ENCODE data around the gene SMTNL1.

SMTNL1 gene

DNA sequence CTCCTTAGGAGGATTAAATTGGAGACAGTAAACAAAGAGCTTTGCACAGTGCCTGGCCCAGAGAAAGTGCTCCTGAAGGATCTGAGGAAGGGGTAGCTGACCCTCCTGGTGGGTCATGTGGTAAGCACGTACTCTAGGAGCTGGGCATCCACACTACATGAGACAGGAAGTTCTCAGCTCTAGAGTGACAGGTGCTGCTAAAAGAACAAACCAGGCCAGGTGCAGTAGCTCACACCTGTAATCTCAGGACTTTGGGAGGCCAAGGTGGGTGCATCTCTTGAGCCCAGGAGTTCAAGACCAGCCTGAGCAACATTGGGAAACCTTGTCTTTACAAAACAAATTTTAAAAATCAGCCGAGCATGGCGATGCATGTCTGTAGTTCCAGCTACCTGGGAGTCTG is 35.0 kb upstream of the SMTNL1 start:
- TF ChIP-seq, protein P1, sequence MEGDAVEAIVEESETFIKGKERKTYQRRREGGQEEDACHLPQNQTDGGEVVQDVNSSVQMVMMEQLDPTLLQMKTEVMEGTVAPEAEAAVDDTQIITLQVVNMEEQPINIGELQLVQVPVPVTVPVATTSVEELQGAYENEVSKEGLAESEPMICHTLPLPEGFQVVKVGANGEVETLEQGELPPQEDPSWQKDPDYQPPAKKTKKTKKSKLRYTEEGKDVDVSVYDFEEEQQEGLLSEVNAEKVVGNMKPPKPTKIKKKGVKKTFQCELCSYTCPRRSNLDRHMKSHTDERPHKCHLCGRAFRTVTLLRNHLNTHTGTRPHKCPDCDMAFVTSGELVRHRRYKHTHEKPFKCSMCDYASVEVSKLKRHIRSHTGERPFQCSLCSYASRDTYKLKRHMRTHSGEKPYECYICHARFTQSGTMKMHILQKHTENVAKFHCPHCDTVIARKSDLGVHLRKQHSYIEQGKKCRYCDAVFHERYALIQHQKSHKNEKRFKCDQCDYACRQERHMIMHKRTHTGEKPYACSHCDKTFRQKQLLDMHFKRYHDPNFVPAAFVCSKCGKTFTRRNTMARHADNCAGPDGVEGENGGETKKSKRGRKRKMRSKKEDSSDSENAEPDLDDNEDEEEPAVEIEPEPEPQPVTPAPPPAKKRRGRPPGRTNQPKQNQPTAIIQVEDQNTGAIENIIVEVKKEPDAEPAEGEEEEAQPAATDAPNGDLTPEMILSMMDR (IDR thresholded peaks at IDR 0.05), result no peak

DNA sequence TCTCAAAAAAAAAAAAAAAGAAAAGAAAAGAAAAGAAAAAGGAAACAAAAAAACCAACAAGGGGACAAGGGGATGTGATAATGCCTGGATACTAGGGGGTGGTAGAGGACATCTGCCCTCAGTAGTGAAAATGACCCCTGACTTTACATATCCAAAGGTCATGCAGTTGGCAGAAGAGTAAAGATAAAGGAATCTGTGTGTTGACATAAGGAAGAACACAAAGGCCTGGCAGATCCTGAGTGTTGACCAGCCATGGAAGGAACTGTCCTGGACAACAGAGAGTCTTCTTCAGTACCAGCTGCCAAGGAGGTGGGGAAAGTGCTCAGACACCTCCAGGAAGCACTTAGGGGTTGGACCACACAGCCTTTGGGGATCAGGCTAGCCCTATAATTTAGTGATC is 34.5 kb upstream of the SMTNL1 start:
- TF ChIP-seq, protein P1 (IDR thresholded peaks at IDR 0.05), result no peak

DNA sequence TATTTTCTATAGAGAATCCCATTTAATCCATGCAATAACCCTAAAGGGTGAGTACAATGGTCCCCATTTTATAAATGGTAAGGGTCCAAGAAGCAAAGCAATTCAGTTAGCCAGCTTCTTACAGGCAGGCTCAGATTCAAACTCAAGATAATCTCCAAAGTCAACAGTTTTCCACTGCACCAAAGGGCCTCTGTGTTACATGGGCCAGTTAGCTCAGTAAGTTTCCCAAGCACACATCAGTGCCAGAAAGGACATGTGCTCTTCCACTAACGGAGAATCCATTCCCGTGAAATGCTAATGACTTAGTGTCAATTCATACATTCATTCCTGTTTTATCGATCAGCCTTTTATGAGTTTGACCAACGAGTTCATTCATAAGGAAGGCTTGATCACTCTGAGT is 32.9 kb upstream of the SMTNL1 start:
- TF ChIP-seq, protein P1 (IDR thresholded peaks at IDR 0.05), result no peak

DNA sequence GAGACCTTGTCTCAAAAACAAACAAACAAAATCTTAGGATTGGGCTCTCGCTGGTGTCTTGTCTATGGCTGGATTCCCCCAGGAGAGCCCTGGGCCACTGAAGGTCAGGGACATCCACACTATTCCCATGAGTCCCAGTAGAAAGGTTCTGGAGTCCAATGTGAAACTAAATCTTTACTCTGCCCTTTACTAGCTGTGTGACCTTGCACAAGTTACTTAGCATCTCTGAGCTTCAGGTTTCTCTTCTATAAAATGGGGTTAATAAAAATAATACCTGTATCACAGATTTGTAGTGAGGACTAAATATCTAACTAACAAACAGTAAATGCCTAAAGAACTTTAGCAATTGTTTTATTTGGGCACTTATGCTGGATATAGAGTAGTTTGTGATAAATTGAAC is 30.9 kb upstream of the SMTNL1 start:
- TF ChIP-seq, protein P1 (IDR thresholded peaks at IDR 0.05), result no peak

DNA sequence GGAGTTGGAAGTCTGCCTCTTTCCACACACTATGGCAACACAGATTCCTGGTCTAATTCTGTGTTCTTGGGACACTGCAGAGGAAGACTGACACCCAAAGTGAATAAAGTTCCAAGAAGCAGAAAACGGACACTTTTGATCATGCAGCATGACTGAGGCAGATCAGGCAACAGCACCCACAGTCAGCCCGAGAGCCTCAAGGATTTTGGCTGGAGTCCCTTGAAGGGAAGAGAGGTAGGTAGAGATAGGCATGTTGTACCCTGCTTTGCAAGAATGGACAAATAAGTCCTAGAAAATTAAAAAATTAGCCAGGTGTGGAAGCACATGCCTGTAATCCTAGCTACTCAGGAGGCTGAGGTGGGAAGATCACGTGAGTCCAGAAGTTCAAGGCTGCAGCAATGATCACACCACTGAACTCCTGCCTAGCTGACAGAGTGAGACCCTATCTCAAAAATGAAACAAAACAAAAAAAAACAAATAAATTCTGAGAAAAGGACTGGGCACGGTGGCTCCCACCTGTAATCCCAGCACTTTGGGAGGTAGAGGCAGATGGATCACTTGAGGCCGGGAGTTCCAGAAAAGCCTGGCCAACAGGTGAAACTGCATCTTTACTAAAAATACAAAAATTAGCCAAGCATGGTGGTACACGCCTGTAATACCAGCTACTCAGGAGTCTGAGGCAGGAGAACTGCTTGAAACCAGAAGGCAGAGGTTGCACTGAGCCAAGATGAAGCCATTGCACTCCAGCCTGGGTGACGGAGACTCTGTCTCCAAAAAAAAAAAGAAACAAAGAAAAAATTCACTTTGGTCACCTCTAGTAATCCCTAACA is 28.8 kb upstream of the SMTNL1 start:
- TF ChIP-seq, protein P1 (IDR thresholded peaks at IDR 0.05), result no peak

DNA sequence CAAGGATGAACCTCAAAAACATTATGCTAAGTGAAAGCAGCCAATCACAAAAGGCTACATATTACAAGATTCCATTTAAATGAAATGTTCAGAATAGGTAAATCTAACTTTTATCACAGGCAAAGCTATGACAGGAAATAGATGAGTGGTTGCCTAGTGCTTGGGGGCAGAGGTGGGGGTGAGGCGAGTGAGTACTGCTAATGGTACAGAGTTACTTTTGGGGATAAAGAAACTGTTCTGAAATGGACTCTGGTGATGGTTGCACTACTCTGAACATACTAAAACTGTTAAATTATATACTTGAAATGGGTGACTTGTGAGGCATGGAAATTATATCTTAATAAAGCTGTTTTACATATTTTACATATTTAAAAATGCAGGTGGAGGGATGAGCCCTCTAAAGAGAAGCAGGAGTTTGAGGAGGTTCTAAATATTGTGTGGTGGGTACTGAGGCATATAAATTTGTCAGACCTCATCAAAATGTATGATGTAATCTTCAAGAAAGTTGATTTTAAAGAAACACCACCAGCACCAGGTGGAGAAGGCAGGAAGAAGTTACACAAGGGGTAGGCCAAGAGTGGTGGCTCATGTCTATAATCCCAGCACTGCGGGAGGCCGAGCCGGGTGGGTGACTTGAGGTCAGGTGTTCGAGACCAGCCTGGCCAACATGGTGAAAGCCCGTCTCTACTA is 25.5 kb upstream of the SMTNL1 start:
- TF ChIP-seq, protein P1 (IDR thresholded peaks at IDR 0.05), result no peak

DNA sequence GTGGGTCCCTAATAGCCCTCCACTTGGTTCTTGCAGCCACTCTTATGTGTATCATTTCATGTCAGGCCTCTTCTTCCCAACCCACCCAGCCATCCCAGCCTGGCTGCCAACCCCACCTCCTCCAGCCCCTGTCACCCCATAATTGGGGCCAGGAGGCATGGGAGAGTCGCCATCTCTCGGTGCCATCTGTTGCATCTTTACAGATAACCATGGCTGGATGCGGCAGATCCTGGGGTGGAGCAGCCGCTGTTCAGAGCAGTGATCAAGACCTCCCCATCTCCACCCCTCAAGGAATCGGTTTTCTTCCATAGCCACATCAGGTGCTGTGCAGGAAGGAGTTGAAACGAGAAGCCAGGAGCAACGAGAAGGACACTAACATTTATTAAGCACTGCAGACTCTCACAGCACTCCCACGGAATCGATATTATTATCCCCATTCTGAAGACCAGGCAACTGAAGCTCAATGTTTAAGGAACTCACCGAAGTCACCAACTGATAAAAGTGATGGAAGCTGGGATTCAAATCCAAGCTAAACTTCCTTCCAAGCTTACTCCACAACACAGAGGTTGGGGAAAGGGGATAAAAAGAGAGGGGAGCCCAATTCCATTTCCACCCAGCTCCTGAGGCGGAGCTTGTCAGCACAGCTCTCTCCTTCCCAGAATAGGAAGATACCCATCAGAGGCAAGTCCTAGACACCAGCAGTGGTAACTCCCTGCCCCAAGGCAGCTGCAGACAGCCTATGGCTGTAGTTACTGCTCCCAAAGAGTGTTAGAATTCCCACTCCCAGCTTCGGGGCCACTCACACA is 24.5 kb upstream of the SMTNL1 start:
- TF ChIP-seq, protein P1 (IDR thresholded peaks at IDR 0.05), result no peak
